Neural cell (in vitro differentiated cells): ENCODE results near the gene RYR2.

ENCODE experiments used
- EP300 ChIP-seq: fragments of 450-650 bp; conservative IDR thresholded peaks from 2 replicates; pipeline ENCODE4 v1.6.1; 2014; ENCODE audit warnings: antibody characterized with exemption, mild to moderate bottlenecking, moderate library complexity; ENCODE audit not compliant: poor library complexity, severe bottlenecking
- MXI1 ChIP-seq: fragments of 450-650 bp; conservative IDR thresholded peaks from 2 replicates; pipeline ENCODE4 v1.6.1; 2014; ENCODE audit warnings: antibody characterized with exemption, mild to moderate bottlenecking; ENCODE audit not compliant: poor library complexity, severe bottlenecking
- TF ChIP-seq, protein P1 (sequence below): fragments of 450-650 bp; IDR thresholded peaks from 2 replicates; pipeline ENCODE4 v1.5.1; 2014; ENCODE audit warnings: antibody characterized with exemption, mild to moderate bottlenecking, moderate library complexity; ENCODE audit not compliant: poor library complexity, severe bottlenecking

DNA sequence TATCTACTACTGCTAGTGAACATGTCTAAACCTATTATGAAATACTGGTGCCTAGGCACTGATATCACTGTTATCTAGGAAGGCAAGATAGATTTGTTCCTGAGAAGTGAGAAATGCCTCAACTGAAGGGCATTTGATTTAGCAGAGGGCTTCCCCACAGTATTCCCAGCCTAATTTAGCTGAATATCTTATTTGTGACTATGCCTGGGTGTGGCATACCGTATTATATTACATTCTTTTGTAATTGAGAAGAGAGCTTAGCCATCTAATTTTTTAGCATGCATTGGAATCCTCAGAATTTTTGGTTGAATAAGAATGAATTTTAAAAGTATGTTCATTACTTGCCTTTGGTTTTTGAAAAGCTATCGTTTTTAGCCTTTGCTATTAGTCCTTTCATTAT, 749.6 kb downstream of the RYR2 start:
- TF ChIP-seq, protein P1, sequence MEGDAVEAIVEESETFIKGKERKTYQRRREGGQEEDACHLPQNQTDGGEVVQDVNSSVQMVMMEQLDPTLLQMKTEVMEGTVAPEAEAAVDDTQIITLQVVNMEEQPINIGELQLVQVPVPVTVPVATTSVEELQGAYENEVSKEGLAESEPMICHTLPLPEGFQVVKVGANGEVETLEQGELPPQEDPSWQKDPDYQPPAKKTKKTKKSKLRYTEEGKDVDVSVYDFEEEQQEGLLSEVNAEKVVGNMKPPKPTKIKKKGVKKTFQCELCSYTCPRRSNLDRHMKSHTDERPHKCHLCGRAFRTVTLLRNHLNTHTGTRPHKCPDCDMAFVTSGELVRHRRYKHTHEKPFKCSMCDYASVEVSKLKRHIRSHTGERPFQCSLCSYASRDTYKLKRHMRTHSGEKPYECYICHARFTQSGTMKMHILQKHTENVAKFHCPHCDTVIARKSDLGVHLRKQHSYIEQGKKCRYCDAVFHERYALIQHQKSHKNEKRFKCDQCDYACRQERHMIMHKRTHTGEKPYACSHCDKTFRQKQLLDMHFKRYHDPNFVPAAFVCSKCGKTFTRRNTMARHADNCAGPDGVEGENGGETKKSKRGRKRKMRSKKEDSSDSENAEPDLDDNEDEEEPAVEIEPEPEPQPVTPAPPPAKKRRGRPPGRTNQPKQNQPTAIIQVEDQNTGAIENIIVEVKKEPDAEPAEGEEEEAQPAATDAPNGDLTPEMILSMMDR: no peak
- no peak for TF ChIP-seq EP300
- no peak for TF ChIP-seq MXI1
